PC-9 (cell line): Measurements from ENCODE around the gene UNC13B. TPM values are rescaled to one million over a fixed set of nuclear protein-coding genes. Genes with fewer than 3 reads are reported as not detected.

Source experiments
- BruUV-seq: library from RNA; stranded (reverse); fragments of 400-500 nt; replicated peaks from 2 replicates; lab custom pipeline; 2021; lab: Mats Ljungman, UMichigan
- CTCF ChIA-PET: fragments of 300-600 bp; sonication (Branson Sonifier 250); formaldehyde crosslinking; loops from one replicate; lab custom pipeline; 2022; ENCODE audit warnings: antibody characterized with exemption; lab: Charles Lee
- POLR2A ChIA-PET: fragments of 300-600 bp; sonication (Branson Sonifier 250); formaldehyde crosslinking; loops from one replicate; lab custom pipeline; 2022; ENCODE audit warnings: antibody characterized with exemption; ENCODE audit not compliant: unreplicated experiment; lab: Charles Lee
- DNase-seq, 2 experiments: peaks; one replicate each; pipeline versions ENCODE4 v3.0.0 to v3.0.0-alpha.2; 2015 to 2022; ENCODE audit warnings: mixed read lengths in 1 of 2
- H2AFZ ChIP-seq: fragments of 200-600 bp; sonication (generic); 2 replicates; pipeline ENCODE4 v1.8.1; 2017; ENCODE audit warnings: antibody characterized with exemption
- H3F3A ChIP-seq: fragments of 200-600 bp; sonication (generic); 2 replicates; pipeline ENCODE4 v1.8.1; 2017; ENCODE audit warnings: antibody characterized with exemption, mild to moderate bottlenecking, low read depth; ENCODE audit not compliant: insufficient read depth
- H3K27ac ChIP-seq: fragments of 200-600 bp; sonication (generic); 2 replicates; pipeline ENCODE4 v1.6.1; 2016; ENCODE audit warnings: mixed run types
- H3K27me3 ChIP-seq: fragments of 200-600 bp; sonication (generic); 2 replicates; pipeline ENCODE4 v1.6.1; 2016; ENCODE audit warnings: low read depth, mixed run types; ENCODE audit not compliant: insufficient read depth
- H3K36me3 ChIP-seq: fragments of 200-600 bp; sonication (generic); 2 replicates; pipeline ENCODE4 v1.6.1; 2016; ENCODE audit warnings: low read depth, mixed run types
- H3K4me1 ChIP-seq: fragments of 200-600 bp; sonication (generic); replicated peaks from 2 replicates; pipeline ENCODE4 v1.6.1; 2016; ENCODE audit warnings: mixed run types; ENCODE audit not compliant: insufficient read depth
- H3K4me2 ChIP-seq: fragments of 200-600 bp; sonication (generic); 2 replicates; pipeline ENCODE4 v1.6.1; 2017; ENCODE audit warnings: mixed run types
- H3K4me3 ChIP-seq: fragments of 200-600 bp; sonication (generic); 2 replicates; pipeline ENCODE4 v1.6.1; 2016; ENCODE audit warnings: mixed run types
- H3K79me2 ChIP-seq: fragments of 200-600 bp; sonication (generic); 2 replicates; pipeline ENCODE4 v1.6.1; 2017; ENCODE audit warnings: low read depth, mixed run types
- H3K9me2 ChIP-seq: fragments of 200-600 bp; sonication (generic); 2 replicates; pipeline ENCODE4 v1.8.1; 2017; ENCODE audit warnings: mild to moderate bottlenecking; ENCODE audit not compliant: insufficient read depth
- H3K9me3 ChIP-seq: fragments of 200-600 bp; sonication (generic); 2 replicates; pipeline ENCODE4 v1.8.1; 2016; ENCODE audit warnings: low read depth; ENCODE audit not compliant: insufficient read depth
- H4K20me1 ChIP-seq: fragments of 200-600 bp; sonication (generic); 2 replicates; pipeline ENCODE4 v1.8.1; 2017; ENCODE audit not compliant: insufficient read depth
- CTCF ChIP-seq: fragments of 200-600 bp; sonication (generic); conservative IDR thresholded peaks from 2 replicates; pipeline ENCODE4 v1.6.1; 2017; ENCODE audit warnings: mixed run types, antibody characterized with exemption, mild to moderate bottlenecking, moderate library complexity
- EZH2 ChIP-seq: fragments of 200-600 bp; sonication (generic); IDR thresholded peaks from 2 replicates; pipeline ENCODE4 v1.8.0; 2017; ENCODE audit warnings: antibody characterized with exemption, low read depth
- intact Hi-C: fragments of 100-400 bp; cut with micrococcal nuclease; formaldehyde crosslinking; loops from one replicate; pipeline ENCODE4 v1.10.0; 2022; ENCODE audit not compliant: unreplicated experiment
- total RNA-seq: library from RNA; stranded (reverse); gene quantifications from 2 replicates; pipeline ENCODE4 v1.2.3, GENCODE V29; 2021

UNC13B gene
- total RNA-seq, 1 experiment from 2014 or later = not detected

GRCh38 chr9:35116898-35117551 lies 44.8 kb upstream of the UNC13B start:
- Histone ChIP-seq H3F3A (peaks cover 8% of the 10 kb centered on the region; the same call in 1 of the 2 replicates), H3K36me3 (no peaks in the 10 kb centered on the region), H3K9me2 (no peaks in the 10 kb centered on the region), H3K4me3 (peak overlapping the region; percentile 69; the same call in 1 of the 2 replicates), H3K27ac (no peak overlapping the region), H4K20me1 (no peaks in the 10 kb centered on the region), H3K79me2 (0 out of 2 replicates have a peak, but pooled peaks cover 4% of the 10 kb centered on the region), H2AFZ (no peak overlapping the region), H3K4me1 (peaks cover 21% of the 10 kb centered on the region), H3K27me3 (no peaks in the 10 kb centered on the region), H3K4me2 (peak overlapping the region; percentile 96), H3K9me3 (no peaks in the 10 kb centered on the region)
- TF ChIP-seq EZH2 (no peak), CTCF (peak; percentile 79)
- intact Hi-C loops = loop anchor here (1.0 to 10.0 kb wide), 3 partner anchors 142 to 488 kb away; partner anchors contain the start of gene TESK1
- DNase-seq = peak; percentile 71
- ChIA-PET POLR2A (interaction anchor here (0.5 to 0.6 kb wide), 3 partner anchors 45 to 335 kb away, joined by 3 to 15 read pairs (median 5); no protein-coding TSS in a partner anchor), CTCF (interaction anchor here (0.7 kb wide), 1 partner anchor 360 kb away, joined by 3 read pairs; no protein-coding TSS in a partner anchor)
- BruUV-seq = no TSS peak

- Histone ChIP-seq H3K4me3 (no peak overlapping the region), H3K9me3 (no peaks in the 10 kb centered on the region), H3F3A (no peaks in the 10 kb centered on the region), H3K4me2 (no peak overlapping the region), H3K79me2 (no peaks in the 10 kb centered on the region), H2AFZ (no peak overlapping the region), H3K36me3 (no peaks in the 10 kb centered on the region), H3K4me1 (no peaks in the 10 kb centered on the region), H3K27ac (no peak overlapping the region), H3K27me3 (no peaks in the 10 kb centered on the region), H4K20me1 (no peaks in the 10 kb centered on the region), H3K9me2 (no peaks in the 10 kb centered on the region)
- CTCF ChIA-PET = no interaction called here
- BruUV-seq = no TSS peak
- no peak for TF ChIP-seq CTCF
- TF ChIP-seq EZH2 = no peak
- no peak for DNase-seq
- intact Hi-C loops = no loop called here
- POLR2A ChIA-PET = no interaction called here
These were observed 26.9 kb upstream of the UNC13B start for GRCh38 chr9:35134920-35135319.

- Histone ChIP-seq H3K27ac (no peak overlapping the region), H3F3A (no peaks in the 10 kb centered on the region), H3K79me2 (no peaks in the 10 kb centered on the region), H3K4me1 (no peaks in the 10 kb centered on the region), H3K9me3 (no peaks in the 10 kb centered on the region), H3K4me2 (no peak overlapping the region), H3K4me3 (no peak overlapping the region), H3K9me2 (no peaks in the 10 kb centered on the region), H3K27me3 (no peaks in the 10 kb centered on the region), H2AFZ (no peak overlapping the region), H3K36me3 (no peaks in the 10 kb centered on the region), H4K20me1 (no peaks in the 10 kb centered on the region)
- no TSS peak for BruUV-seq
- intact Hi-C loops = no loop called here
- POLR2A ChIA-PET = no interaction called here
- CTCF ChIA-PET = no interaction called here
- DNase-seq = no peak
- no peak for TF ChIP-seq EZH2
- TF ChIP-seq CTCF = no peak
These were observed 25.8 kb upstream of the UNC13B start for GRCh38 chr9:35135988-35136387.
